ENCODE data around the gene RANBP1.

RANBP1 gene

GRCh38 chr22:20139391-20140106, 23.6 kb downstream of the RANBP1 start:
- TF ChIP-seq EZH2 (IDR thresholded peaks at IDR 0.05) (no peak), POLR2AphosphoS5 (IDR thresholded peaks at IDR 0.05; ENCODE audit: borderline replicate concordance, low read depth, low read length) (no peak), FOXP2 (optimal IDR thresholded peaks at IDR 0.05; ENCODE audit: control extremely low read depth, extremely low read length, insufficient read depth) (no peak)
- Histone ChIP-seq H3K9me3 (ENCODE audit: low read depth, low read length) (no peaks in the 10 kb centered on the region), H3K9ac (ENCODE audit: insufficient read length) (no peak overlapping the region), H3K4me3 (no peak overlapping the region), H3K27ac (no peak overlapping the region), H3K36me3 (ENCODE audit: insufficient read depth, low read length) (no peaks in the 10 kb centered on the region)
- DNase-seq (ENCODE audit: low read depth, low spot score) = no peak

GRCh38 chr22:20140107-20140445, 24.2 kb downstream of the RANBP1 start:
- DNase-seq (ENCODE audit: low read depth, low spot score) = no peak
- Histone ChIP-seq H3K27ac (no peak overlapping the region), H3K9me3 (ENCODE audit: low read depth, low read length) (no peaks in the 10 kb centered on the region), H3K36me3 (ENCODE audit: insufficient read depth, low read length) (no peaks in the 10 kb centered on the region), H3K4me3 (no peak overlapping the region), H3K9ac (ENCODE audit: insufficient read length) (no peak overlapping the region)
- TF ChIP-seq POLR2AphosphoS5 (IDR thresholded peaks at IDR 0.05; ENCODE audit: borderline replicate concordance, low read depth, low read length) (no peak), FOXP2 (optimal IDR thresholded peaks at IDR 0.05; ENCODE audit: control extremely low read depth, extremely low read length, insufficient read depth) (no peak), EZH2 (IDR thresholded peaks at IDR 0.05) (no peak)

- H3K36me3 ChIP-seq (ENCODE audit: insufficient read depth, low read length) = no peaks in the 10 kb centered on the region
- H3K4me3 ChIP-seq = no peak overlapping the region
- TF ChIP-seq EZH2 (IDR thresholded peaks at IDR 0.05) (no peak), POLR2AphosphoS5 (IDR thresholded peaks at IDR 0.05; ENCODE audit: borderline replicate concordance, low read depth, low read length) (no peak), FOXP2 (optimal IDR thresholded peaks at IDR 0.05; ENCODE audit: control extremely low read depth, extremely low read length, insufficient read depth) (no peak)
- H3K9me3 ChIP-seq (ENCODE audit: low read depth, low read length) = no peaks in the 10 kb centered on the region
- DNase-seq (ENCODE audit: low read depth, low spot score) = no peak
- H3K27ac ChIP-seq = no peak overlapping the region
- H3K9ac ChIP-seq (ENCODE audit: insufficient read length) = no peak overlapping the region
Measured at GRCh38 chr22:20140521-20140964, 24.6 kb downstream of the RANBP1 start.

GRCh38 chr22:20141186-20142077, 25.5 kb downstream of the RANBP1 start:
- Histone ChIP-seq H3K4me3 (no peak overlapping the region), H3K9ac (ENCODE audit: insufficient read length) (no peak overlapping the region), H3K36me3 (ENCODE audit: insufficient read depth, low read length) (no peaks in the 10 kb centered on the region), H3K9me3 (ENCODE audit: low read depth, low read length) (no peaks in the 10 kb centered on the region), H3K27ac (no peak overlapping the region)
- DNase-seq (ENCODE audit: low read depth, low spot score) = no peak
- TF ChIP-seq POLR2AphosphoS5 (IDR thresholded peaks at IDR 0.05; ENCODE audit: borderline replicate concordance, low read depth, low read length) = no peak

- H3K27ac ChIP-seq = no peak overlapping the region
- TF ChIP-seq FOXP2 (optimal IDR thresholded peaks at IDR 0.05; ENCODE audit: control extremely low read depth, extremely low read length, insufficient read depth) (no peak), EZH2 (IDR thresholded peaks at IDR 0.05) (no peak), POLR2AphosphoS5 (IDR thresholded peaks at IDR 0.05; ENCODE audit: borderline replicate concordance, low read depth, low read length) (no peak)
- no peaks in the 10 kb centered on the region for H3K9me3 ChIP-seq (ENCODE audit: low read depth, low read length)
- no peak overlapping the region for H3K9ac ChIP-seq (ENCODE audit: insufficient read length)
- H3K36me3 ChIP-seq (ENCODE audit: insufficient read depth, low read length) = no peaks in the 10 kb centered on the region
- H3K4me3 ChIP-seq = no peak overlapping the region
- no peak for DNase-seq (ENCODE audit: low read depth, low spot score)
Measured at GRCh38 chr22:20142711-20143621, 27.1 kb downstream of the RANBP1 start.

- no peak for DNase-seq (ENCODE audit: low read depth, low spot score)
- Histone ChIP-seq H3K27ac (no peak overlapping the region), H3K9me3 (ENCODE audit: low read depth, low read length) (no peaks in the 10 kb centered on the region), H3K9ac (ENCODE audit: insufficient read length) (no peak overlapping the region), H3K36me3 (ENCODE audit: insufficient read depth, low read length) (no peaks in the 10 kb centered on the region), H3K4me3 (no peak overlapping the region)
- TF ChIP-seq POLR2AphosphoS5 (IDR thresholded peaks at IDR 0.05; ENCODE audit: borderline replicate concordance, low read depth, low read length) (no peak), FOXP2 (optimal IDR thresholded peaks at IDR 0.05; ENCODE audit: control extremely low read depth, extremely low read length, insufficient read depth) (no peak), EZH2 (IDR thresholded peaks at IDR 0.05) (no peak)
Measured at GRCh38 chr22:20143883-20144665, 28.2 kb downstream of the RANBP1 start.

- H3K27ac ChIP-seq = no peak overlapping the region
- H3K4me3 ChIP-seq = no peak overlapping the region
- H3K9me3 ChIP-seq (ENCODE audit: low read depth, low read length) = no peaks in the 10 kb centered on the region
- no peak for TF ChIP-seq EZH2 (IDR thresholded peaks at IDR 0.05)
- no peak for TF ChIP-seq POLR2AphosphoS5 (IDR thresholded peaks at IDR 0.05; ENCODE audit: borderline replicate concordance, low read depth, low read length)
- TF ChIP-seq FOXP2 (optimal IDR thresholded peaks at IDR 0.05; ENCODE audit: control extremely low read depth, extremely low read length, insufficient read depth) = no peak
- H3K36me3 ChIP-seq (ENCODE audit: insufficient read depth, low read length) = no peaks in the 10 kb centered on the region
- DNase-seq (ENCODE audit: low read depth, low spot score) = no peak
- no peak overlapping the region for H3K9ac ChIP-seq (ENCODE audit: insufficient read length)
Measured at GRCh38 chr22:20145206-20145831, 29.4 kb downstream of the RANBP1 start.

All from SK-N-MC (cell line).